NCI-H1417 treated with DMSO at 0.1 percent for 48 hours (cell line): ENCODE measurements around the gene TBL1X.
A peak's percentile ranks its signal among the peaks of the same experiment; 100 is the strongest.

ENCODE experiments used
- DNase-seq: peaks from one replicate; lab custom pipeline; 2025; lab: John Stamatoyannopoulos, UW

Gene TBL1X

DNA sequence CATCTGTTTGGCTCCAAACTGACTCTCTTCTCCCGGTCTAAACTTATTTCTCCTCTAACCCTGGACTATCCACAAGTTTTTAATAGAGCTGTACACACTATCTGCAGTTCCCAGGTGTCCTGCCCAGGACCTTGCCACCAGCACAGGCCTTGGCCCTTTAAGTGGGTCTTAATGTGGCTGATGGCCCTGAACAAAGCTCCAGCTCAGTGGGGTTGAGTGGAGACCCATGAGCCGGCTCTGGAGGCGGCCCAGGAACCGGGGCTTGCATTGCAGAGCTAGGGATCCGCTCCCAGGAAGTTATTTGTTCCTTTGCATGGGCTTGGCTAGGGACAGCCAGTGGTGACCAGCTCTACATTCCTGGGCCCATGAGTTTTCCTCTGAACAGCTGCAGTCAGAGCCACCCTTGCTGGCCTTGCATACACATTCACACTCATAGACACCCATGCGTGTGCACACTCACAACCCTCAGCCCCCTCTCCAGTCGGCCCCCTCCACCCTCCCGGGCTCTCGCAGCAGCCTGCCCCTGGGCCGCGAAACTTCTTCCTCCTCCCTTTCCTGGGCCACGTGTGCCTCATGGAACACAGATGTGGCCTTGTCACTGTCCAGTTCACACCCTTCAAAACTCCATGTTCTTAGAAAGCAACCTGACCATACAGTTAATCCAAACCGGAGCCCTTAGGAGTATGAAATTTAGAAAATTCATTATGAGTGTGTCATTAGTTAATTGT, 242.6 kb downstream of the TBL1X start:
- DNase-seq = no peak

DNA sequence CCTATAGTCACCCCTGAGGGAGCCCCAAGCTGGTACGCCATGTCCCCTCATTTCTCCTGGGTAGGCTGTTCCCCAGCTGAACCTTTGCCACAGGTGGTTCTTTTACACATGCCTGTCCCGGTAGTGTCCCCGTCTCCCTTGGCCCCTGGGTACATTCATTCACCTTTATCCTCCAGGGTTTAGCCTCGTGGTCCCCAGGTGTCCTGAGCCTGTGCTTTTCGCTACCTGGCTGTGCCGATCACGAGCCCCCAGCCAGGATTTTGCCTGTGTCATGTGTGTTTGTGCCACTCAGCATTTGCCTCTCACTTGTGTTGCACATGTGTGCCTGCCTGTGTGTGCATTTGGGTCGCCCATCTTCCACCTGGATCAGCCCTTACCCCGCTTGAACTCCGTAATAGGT, 243.2 kb downstream of the TBL1X start:
- DNase-seq = no peak

DNA sequence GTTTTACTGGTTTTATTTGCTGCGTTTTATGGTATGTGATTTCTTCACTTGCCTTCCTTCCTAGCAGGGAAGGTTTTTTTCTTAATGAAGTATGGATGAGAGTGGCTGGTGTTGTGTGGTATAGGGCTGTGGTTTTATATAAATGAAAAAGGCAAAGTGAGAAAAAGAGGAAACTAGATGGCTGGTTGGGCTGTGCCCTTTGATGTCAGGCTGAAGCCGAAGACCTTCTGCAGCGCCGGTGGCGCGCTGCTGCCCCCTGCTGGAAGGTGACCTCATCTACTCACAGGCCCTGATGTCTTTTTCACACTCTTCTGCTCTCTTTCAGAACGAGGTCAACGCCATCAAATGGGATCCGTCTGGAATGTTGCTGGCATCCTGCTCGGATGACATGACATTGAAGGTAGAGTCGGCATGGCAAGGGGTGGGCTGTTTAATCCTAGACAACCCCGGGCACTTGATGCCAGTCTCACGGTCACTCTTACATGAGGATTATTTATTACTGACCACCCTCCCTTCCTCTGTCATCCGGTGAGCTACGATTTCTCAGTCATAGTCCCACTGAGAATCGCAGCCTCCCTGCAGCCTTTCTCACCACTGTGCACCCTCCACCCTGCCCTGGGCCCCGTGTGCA, 244.2 kb downstream of the TBL1X start:
- DNase-seq = peak; percentile 32

DNA sequence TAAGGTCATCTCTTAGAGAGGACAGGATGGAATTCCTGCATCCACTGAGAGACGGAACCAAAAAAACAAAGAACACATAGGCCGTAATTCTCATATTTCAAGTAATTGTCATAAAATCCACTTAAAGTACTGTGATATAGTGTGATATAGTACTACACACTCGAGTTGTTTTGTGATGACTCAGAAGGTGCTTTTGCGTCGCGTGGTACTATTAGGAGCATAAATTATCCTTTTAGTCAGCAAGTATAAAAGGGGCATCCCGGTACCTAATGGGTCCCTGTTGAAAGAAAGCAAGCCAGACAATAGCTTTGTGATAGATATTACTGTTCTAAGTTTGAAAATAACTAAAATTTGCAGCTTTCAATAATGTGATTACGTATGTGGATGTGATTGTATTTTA, 245.5 kb downstream of the TBL1X start:
- no peak for DNase-seq

DNA sequence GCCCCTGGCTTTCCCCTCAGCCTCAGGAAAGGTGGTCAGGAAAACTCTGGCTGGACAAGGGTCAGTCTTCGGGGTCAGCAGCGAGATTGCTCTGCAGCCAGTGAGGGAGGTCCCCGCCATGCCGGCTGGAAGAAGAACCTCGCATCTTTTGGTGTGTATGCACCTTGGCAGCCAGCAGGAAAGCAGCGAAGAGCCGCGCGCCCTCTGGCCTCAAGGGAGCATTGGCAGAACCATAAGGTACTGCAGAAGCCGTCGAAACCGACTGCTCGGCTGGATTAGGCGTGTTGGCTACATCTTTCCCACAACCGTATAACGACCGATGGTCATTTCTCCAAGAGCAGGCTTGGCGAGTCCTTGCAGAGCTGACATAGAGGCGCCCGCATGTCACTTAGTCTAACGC, 252.5 kb downstream of the TBL1X start:
- no peak for DNase-seq

DNA sequence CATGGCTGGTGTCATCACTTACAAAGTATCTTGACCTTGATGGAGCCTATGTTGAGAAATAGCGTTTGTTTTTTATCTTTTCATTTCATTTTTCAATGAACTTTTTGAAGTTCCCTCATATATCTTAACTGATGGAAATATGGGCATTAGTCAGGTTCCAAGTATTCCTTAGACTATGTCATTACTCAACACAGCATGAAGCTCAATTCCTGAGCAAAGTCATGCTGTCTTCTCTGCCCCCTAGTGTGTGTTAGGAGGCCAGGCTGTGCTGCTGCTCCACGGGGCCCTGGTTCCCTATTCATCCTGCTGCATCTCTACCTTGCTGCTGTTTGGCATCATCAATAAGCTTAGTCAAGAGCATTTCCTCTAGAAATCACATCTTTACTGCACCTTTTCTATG, 259.9 kb downstream of the TBL1X start:
- DNase-seq = no peak

DNA sequence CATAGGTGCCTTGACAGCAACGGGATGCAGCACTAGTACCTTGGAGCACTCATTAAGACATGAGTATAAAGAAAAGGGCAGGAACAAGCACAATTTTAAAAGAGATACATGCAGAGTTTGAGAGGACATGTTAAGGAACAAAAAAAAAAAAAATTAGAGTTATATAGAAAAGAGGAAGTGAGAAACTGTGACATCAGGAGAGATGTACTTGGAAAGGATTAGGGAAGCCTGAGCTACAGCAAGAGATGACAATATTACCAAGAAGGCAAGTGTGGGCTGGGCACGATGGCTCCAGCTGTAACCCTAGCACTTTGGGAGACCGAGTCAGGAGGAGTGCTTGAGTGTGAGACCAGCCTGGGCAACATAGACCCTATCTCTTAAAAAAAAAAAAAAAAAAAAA, 263.4 kb downstream of the TBL1X start:
- no peak for DNase-seq

DNA sequence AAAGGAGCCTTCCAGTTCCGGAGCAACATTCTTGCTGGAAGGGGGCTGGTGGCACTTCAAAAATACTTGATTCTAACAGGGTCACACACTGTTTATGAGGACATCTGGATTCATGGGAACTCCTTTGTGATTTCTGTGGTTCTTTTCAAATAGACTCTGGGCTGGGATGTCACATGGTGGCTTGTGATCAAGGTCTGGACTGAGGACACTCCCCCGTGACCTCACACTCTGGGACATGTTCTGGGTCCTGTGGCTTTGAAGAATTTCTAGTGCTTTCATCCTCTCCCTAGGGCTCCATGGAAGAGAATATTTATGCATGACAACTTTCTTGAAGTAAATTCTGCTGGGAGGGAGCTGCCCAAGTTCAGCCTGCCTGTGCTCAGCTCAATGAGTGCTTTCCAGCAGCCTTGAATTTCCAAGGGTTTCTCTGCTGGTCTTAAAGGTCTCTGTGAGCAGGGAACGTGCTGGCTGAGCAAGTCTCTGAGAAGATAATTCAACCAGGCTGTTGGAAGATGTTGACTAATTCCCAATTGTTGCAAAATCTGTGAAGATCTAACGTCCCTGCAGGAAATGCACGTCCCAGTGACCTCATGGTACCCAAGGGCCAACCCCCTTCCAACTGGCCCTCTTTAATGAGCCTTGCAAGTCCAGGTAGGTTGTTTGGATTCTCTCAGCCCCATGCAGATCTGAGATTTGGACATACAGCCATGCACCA, 264.5 kb downstream of the TBL1X start:
- no peak for DNase-seq

DNA sequence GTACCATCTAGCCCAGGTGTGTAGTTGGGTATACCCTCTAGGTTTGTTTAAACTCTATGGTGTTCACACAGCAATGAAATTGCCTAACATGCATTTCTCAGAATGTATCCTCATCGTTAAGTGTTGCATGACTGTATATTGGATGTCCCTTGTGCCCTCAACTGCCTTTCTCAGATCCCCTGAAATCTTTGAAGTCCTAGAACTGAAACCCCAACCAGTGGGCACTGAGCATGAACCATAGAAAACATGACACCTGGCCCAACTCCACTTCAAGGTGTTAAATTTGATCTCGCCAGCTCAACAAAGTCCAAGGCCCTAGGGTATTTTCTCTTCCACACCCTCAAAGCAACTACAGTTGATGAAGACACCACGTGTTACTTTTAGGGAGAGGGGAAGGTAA, 265.2 kb downstream of the TBL1X start:
- DNase-seq = no peak

DNA sequence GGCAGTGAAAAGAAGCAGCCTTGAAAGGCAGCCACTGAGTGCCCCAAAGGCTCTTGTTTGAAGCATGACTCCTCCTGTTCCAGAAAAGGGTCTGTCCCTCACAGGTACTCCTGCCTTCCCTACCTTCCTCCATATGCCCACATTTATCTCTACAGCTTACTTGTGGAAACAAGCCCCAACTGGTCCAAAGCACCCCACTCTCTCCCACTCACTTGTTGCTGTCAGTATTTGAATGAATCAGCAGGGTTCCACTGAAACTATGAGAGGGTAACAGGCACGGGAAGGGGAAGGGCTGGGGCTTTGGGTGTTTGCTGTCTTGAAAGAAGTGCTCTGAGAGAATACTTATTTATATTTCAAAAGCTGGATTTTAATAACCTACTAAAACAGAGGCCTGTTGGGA, 265.9 kb downstream of the TBL1X start:
- DNase-seq = no peak

DNA sequence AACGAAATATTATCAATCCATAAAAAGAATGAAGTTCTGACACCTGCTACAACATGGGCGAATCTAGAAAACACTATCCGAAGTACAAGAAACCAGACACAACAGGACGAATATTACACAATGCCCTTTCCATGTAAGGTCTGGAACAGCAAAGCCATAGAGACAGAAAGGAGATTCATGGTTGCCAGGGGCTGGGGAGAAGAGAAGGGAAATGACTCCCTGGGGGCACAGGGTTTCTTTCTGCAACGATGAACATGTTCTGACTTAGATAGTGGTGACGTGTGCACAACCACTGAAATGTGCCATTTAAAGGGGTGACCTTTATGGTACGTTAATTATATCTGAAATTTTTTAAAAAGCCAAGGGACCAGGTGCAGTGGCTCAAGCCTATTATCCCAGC, 272.5 kb downstream of the TBL1X start:
- no peak for DNase-seq

DNA sequence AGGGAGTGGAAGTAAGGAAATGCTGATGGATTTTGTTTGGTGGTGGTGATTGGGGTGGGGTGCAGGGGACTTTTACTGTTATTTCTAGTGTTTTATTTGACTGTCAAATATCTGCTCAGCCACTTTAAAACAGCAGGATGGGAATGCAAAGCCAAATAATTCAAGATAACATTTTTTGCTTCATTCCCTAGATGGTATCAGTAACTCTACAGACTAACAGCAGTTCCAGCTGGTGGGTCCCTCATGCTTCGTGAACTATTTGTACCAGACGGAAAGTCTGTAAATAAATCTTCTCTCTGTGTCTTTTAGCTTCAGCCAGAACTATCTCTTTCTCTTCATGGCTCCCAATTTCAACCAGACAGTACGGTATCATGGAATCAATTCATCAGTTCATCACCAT, 273.3 kb downstream of the TBL1X start:
- DNase-seq = no peak

DNA sequence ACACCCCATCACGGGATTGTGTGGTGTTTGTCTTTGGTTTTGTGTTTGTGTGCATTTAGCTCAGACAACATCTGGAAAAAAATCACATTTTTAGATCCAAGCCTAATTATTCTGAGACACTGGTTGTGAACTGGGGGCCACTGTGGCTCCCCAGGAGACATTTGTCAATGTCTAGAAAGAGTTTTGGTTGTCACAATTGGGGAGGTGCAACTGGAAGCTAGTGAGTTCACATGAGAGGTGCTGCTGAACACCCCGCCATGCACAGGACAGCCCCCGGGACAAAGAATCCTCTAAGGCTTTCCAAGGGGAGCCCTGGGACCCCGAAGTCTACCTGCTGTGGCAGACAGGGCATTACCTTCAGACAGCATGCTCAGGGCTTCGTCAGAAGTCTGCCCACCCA, 274.3 kb downstream of the TBL1X start:
- no peak for DNase-seq

DNA sequence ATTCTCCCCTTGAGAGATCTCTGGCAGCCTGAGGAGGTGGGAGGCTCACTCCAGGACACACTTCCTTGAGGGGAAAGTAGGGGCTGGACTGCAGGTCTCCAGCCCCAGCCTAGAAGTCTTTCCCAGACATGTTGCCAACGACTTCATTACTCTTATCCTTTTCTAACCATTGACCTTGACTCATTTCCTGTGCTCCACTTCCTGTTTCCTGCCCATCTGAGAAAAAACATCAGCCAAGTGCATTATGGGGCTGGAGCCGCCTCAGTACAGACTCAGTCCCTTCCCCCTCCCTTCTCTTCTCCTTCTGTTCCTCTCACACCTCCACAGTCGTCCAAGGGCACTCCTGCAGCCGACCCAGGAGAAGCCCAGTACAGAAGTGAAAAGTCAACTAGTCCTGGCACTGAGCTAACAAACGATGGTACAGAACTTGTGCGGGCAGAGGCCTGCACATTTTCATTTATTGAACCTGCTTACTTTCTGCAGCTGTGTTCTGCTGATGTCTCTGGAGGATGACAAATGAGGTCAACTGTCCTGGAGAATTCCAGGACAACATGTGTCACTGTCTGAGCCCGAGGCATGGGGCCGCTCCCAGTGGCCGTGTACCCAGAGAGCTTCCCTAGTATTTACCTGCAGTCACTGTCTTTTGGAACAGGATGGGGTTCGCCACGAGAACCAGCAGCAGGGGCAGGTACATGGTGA, 280.7 kb downstream of the TBL1X start:
- DNase-seq = no peak

DNA sequence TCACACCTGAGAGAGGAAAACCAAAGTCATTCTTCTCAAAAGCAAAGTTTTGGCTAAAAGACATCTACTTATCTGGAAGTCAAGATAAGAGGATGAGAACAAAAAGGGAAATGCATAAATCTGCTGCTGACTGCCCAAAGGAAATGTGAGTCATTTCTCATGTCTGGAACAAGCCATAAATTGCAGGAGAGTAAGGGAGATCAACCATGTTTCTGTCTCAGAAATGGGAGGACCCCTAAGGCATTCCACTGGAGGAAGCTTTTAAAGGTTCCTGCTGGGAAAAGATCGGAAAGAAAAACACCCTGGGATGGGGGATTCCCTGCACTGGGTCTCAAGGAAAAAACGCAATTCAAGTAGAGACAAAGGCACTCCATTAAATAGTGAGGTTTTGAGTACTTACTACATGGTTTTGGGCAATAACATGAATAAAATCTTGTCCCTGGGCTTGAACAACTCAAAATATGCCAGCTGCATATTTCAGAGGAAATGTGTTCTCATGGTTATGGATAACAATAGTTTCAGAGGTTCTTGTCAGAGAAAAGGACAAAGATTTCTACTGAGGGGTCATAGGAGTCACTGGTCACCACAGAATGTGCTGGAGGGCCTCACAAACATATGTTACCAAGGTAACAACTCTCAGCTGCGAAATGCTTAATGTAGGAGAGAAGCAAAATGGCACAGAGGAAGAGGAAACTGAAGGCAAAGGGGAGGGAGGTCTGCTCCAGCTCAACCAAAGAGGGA, 281.5 kb downstream of the TBL1X start:
- DNase-seq = no peak

DNA sequence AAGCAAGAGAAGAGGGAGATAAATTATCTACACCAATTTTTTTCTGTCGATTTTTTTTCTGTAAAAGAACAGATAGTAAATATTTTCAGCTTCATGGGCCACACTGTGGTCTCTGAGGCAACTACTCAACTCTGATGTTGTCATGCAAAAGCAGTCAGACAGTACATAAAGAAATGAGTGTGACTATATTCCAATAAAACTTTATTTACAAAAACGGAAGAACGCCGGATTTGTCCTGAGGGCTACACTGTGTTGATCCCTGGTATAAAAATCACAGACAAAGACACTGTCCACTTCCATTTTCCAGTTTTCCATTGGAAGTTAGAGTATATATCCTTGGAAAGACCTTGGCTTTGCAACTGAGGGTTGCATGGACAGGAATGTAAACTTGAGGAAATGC, 282.8 kb downstream of the TBL1X start:
- DNase-seq = no peak

DNA sequence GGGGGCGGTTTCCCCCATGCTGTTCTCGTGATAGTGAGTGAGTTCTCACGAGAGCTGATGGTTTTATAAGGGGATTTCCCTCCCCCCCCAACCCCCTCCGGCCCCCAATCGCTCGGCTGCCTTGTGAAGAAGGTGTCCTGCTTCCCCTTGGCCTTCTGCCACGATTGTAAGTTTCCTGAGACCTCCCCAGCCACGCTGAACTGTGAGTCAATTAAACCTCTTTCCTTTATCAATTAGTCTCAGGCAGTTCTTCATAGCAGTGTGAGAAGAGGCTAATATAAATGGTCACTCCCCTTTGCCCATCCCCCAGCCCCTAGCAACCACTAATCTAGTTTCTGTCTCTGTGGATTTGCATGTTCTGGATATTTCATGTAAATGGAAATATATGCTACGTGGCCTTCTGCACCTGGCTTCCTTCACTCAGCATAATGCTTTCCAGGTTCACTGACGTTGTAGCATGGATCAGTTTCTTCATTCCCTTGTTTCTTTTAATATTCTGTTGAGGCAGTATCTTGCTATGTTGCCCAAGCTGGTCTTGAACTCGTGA, 284.4 kb downstream of the TBL1X start:
- DNase-seq = no peak

DNA sequence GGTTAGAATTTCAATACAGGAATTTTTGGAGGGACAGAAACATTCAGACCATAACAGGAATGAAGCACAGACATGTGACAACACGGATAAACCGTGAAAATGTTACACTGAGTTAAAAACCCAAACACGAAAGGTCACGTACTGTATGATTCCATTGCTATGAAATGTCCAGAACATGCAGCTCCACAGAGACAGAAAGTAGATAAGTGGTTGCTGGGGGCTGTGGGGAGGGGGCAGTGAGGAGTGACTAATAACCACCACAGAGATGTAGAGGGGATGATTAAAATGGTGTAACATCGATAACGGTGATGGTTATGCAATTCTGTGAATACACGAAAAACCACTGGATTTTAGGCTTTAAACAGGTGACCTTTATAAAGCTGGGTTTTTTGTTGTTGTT, 292.5 kb downstream of the TBL1X start:
- no peak for DNase-seq

DNA sequence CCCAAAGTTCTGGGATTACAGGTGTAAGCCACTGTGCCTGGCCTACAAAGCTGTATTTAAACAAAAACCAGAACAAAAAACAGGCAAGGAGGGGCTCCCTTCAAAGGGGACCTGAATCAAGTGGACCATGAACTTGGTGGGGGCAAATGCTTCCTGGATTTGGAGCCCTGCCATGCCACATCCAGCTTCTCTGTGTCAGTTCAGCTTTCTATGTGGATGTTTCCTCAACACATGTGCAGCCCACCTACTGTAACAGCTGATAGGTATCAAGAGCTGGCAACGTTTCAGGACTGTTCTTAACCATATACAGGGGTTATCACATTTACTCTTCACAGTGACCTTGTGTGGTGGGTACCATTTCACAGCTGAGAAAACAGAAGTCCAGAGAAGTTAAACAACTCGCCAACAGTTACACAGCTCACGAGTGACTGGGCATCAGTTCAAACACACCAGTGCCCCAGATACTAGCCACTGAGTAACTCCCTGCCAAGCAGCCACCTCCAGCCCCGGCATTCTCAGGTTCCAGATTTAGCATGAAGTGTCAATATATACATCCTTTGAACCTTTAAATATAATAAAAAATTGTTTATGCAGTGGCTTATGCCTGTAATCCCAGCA, 293.3 kb downstream of the TBL1X start:
- no peak for DNase-seq

DNA sequence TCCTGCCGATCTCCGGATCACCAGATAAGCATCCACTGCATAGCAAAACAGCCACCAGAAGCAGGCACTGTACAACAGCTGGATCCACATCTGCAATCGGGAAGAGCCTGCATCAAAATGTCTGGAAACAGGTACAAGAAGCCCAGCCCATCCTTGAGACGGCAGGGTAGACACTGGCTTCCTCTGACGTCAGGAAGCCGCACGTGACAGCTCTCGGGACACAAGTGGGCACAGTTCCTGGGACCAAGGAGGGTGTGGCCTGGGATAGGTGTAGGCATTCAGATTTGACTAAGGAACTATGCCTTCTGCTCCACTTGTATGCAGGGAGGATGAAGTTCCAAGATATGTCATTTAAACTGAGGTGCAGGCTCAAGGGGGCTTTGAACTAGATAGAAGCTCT, 294.5 kb downstream of the TBL1X start:
- DNase-seq = no peak

DNA sequence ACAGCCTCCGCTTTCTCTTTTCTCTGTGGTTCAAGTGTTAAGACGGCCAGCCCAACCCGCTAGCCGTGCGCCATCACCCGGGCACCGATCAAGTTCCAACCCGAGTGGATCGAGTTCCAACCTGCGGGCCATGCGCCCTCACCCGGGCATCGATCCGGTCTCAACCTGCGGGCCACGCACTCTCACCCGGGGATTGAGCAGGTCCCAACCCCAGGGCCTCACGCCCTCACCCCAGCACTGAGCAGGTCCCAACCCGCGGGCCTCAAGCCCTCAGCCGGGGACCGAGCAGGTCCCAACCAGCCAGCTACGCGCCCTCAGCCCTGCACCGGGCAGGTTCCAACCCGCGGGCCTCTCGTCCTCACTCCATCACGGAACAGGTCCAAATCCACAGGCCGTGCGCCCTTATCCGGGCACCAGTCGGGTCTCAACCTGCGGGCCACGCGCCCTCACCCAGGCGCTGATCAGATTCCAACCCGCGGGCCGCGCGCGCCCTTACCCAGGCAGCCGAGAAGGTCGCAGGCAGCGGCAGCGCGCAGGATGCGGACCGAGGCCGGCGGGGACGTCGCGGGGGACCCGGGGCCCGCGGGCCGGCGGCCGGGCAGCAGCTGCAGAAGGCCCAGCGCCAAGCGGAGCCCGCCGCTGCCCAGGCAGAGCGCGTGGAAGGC, 300.3 kb downstream of the TBL1X start:
- DNase-seq = no peak
